ENCODE measurements around the gene TMEM132C. TPM values are rescaled to one million over a fixed set of nuclear protein-coding genes. Genes with fewer than 3 reads are reported as not detected.

The TMEM132C gene
- total and polyA plus RNA-seq, 9 donors = 1.6 to 38.4 (median 9.4) TPM

- Histone ChIP-seq H3K4me3 (no peak overlapping the region), H3K27ac (no peak overlapping the region), H3K9me3 (no peaks in the 10 kb centered on the region), H3K27me3 (no peaks in the 10 kb centered on the region), H3K4me1 (ENCODE audit: insufficient read depth) (no peaks in the 10 kb centered on the region), H3K36me3 (no peaks in the 10 kb centered on the region)
- TF ChIP-seq CTCF (IDR thresholded peaks at IDR 0.05) = no peak
- intact Hi-C loops (cut with DNase I) = no loop called here
- no peak for DNase-seq
- WGBS, 3 donors = 55 to 60% (median 56%) methylated on average over 6 of the region's 6 CpGs
Observed at GRCh38 chr12:128592220-128592744, 325.3 kb downstream of the TMEM132C start.

- intact Hi-C loops (cut with DNase I) = no loop called here
- Histone ChIP-seq H3K27me3 (no peaks in the 10 kb centered on the region), H3K9me3 (no peaks in the 10 kb centered on the region), H3K4me1 (ENCODE audit: insufficient read depth) (no peaks in the 10 kb centered on the region), H3K27ac (no peak overlapping the region), H3K36me3 (no peaks in the 10 kb centered on the region), H3K4me3 (no peak overlapping the region)
- WGBS, 3 donors = 9 to 43% (median 12%) methylated on average over 7 of the region's 7 CpGs
- TF ChIP-seq POLR2A (IDR thresholded peaks at IDR 0.05) = no peak
- no peak for TF ChIP-seq CTCF (IDR thresholded peaks at IDR 0.05)
- no peak for TF ChIP-seq EP300 (IDR thresholded peaks at IDR 0.05)
- no peak for DNase-seq
Observed at GRCh38 chr12:128594521-128594920, 327.6 kb downstream of the TMEM132C start.

- no peak overlapping the region for H3K4me3 ChIP-seq
- H3K4me1 ChIP-seq (ENCODE audit: insufficient read depth) = no peaks in the 10 kb centered on the region
- H3K9me3 ChIP-seq = no peaks in the 10 kb centered on the region
- no peak for DNase-seq
- H3K36me3 ChIP-seq = no peaks in the 10 kb centered on the region
- TF ChIP-seq POLR2A (IDR thresholded peaks at IDR 0.05) (no peak), EP300 (IDR thresholded peaks at IDR 0.05) (no peak), CTCF (IDR thresholded peaks at IDR 0.05) (no peak)
- WGBS, 3 donors = 68 to 81% (median 72%) methylated on average over 8 of the region's 8 CpGs
- intact Hi-C loops (cut with DNase I) = no loop called here
- H3K27ac ChIP-seq = no peak overlapping the region
- no peaks in the 10 kb centered on the region for H3K27me3 ChIP-seq
Observed at GRCh38 chr12:128595609-128596008, 328.6 kb downstream of the TMEM132C start.

- no peak overlapping the region for H3K4me3 ChIP-seq
- TF ChIP-seq POLR2A (IDR thresholded peaks at IDR 0.05) (no peak), EP300 (IDR thresholded peaks at IDR 0.05) (no peak), CTCF (IDR thresholded peaks at IDR 0.05) (no peak)
- WGBS, 3 donors = 12 to 17% (median 16%) methylated on average over 6 of the region's 6 CpGs
- intact Hi-C loops (cut with DNase I) = no loop called here
- H3K4me1 ChIP-seq (ENCODE audit: insufficient read depth) = no peaks in the 10 kb centered on the region
- H3K9me3 ChIP-seq = no peaks in the 10 kb centered on the region
- H3K27ac ChIP-seq = no peak overlapping the region
- DNase-seq = no peak
- no peaks in the 10 kb centered on the region for H3K36me3 ChIP-seq
- no peaks in the 10 kb centered on the region for H3K27me3 ChIP-seq
Observed at GRCh38 chr12:128600886-128601285, 333.9 kb downstream of the TMEM132C start.
